OCI-LY3 (cell line): Measurements from ENCODE around the gene TMEM255B.

Experiments
- H2AFZ ChIP-seq: fragments of 200-600, 300-600 bp; shearing (Covaris generic); 2 replicates; pipeline ENCODE4 v1.6.0; 2014; ENCODE audit warnings: antibody characterized with exemption, low read depth, low read length
- H3K27ac ChIP-seq: fragments of 200-600, 300-600 bp; sonication (generic); 2 replicates; pipeline ENCODE4 v1.5.1; 2014; ENCODE audit warnings: mild to moderate bottlenecking, low read length, moderate library complexity, mixed read lengths
- H3K27me3 ChIP-seq: fragments of 200-600, 300-600 bp; sonication (generic); 2 replicates; pipeline ENCODE4 v1.6.1; 2014; ENCODE audit warnings: low read depth, low read length, mixed read lengths
- H3K36me3 ChIP-seq: fragments of 200-600, 300-600 bp; sonication (generic); replicated peaks from 2 replicates; pipeline ENCODE3; 2014; ENCODE audit warnings: low read depth, low read length, mixed read lengths
- H3K4me1 ChIP-seq: fragments of 300-600, 200-600 bp; sonication (generic); 2 replicates; pipeline ENCODE4 v1.6.1; 2014; ENCODE audit warnings: low read length, mixed read lengths
- H3K4me2 ChIP-seq: fragments of 200-600, 300-600 bp; sonication (generic); 2 replicates; pipeline ENCODE4 v1.6.1; 2014; ENCODE audit warnings: low read length, mixed read lengths
- H3K4me3 ChIP-seq: fragments of 300-600, 200-600 bp; sonication (generic); 2 replicates; pipeline ENCODE4 v1.5.1; 2014; ENCODE audit warnings: antibody characterized with exemption, mild to moderate bottlenecking, low read length, moderate library complexity
- H3K79me2 ChIP-seq: fragments of 300-600, 200-600 bp; shearing (Covaris generic); 2 replicates; pipeline ENCODE4 v1.6.1; 2014; ENCODE audit warnings: mild to moderate bottlenecking, low read length, mixed read lengths
- H3K9ac ChIP-seq: fragments of 300-600, 200-600 bp; shearing (Covaris generic); 2 replicates; pipeline ENCODE4 v1.6.0; 2014; ENCODE audit warnings: mild to moderate bottlenecking, low read length, moderate library complexity
- H3K9me3 ChIP-seq: fragments of 200-600, 300-600 bp; shearing (Covaris generic); 2 replicates; pipeline ENCODE4 v1.6.1; 2014; ENCODE audit warnings: low read length, mixed read lengths; ENCODE audit not compliant: insufficient read depth
- H4K20me1 ChIP-seq: fragments of 200-600, 300-600 bp; sonication (generic); 2 replicates; pipeline ENCODE4 v1.6.1; 2016; ENCODE audit warnings: low read length, mixed read lengths; ENCODE audit not compliant: insufficient read depth
- EZH2phosphoT487 ChIP-seq: fragments of 200-600 bp; shearing (Covaris generic); IDR thresholded peaks from 2 replicates; pipeline ENCODE4 v1.6.1; 2018; ENCODE audit warnings: antibody characterized with exemption, mixed run types, low read depth
- TF ChIP-seq, protein P1 (sequence below): fragments of 200-600, 300-600 bp; sonication (generic); IDR thresholded peaks from 2 replicates; pipeline ENCODE4 v1.5.1; 2014; ENCODE audit warnings: antibody characterized with exemption, low read length, low read depth

The TMEM255B gene

GRCh38 chr13:113732176-113732960 lies 26.7 kb upstream of the TMEM255B start:
- H4K20me1 ChIP-seq, result no peaks in the 10 kb centered on the region
- no peak overlapping the region for H2AFZ ChIP-seq
- no peak overlapping the region for H3K27ac ChIP-seq
- no peak overlapping the region for H3K4me3 ChIP-seq
- TF ChIP-seq, protein P1, sequence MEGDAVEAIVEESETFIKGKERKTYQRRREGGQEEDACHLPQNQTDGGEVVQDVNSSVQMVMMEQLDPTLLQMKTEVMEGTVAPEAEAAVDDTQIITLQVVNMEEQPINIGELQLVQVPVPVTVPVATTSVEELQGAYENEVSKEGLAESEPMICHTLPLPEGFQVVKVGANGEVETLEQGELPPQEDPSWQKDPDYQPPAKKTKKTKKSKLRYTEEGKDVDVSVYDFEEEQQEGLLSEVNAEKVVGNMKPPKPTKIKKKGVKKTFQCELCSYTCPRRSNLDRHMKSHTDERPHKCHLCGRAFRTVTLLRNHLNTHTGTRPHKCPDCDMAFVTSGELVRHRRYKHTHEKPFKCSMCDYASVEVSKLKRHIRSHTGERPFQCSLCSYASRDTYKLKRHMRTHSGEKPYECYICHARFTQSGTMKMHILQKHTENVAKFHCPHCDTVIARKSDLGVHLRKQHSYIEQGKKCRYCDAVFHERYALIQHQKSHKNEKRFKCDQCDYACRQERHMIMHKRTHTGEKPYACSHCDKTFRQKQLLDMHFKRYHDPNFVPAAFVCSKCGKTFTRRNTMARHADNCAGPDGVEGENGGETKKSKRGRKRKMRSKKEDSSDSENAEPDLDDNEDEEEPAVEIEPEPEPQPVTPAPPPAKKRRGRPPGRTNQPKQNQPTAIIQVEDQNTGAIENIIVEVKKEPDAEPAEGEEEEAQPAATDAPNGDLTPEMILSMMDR, result no peak
- no peak for TF ChIP-seq EZH2phosphoT487
- no peaks in the 10 kb centered on the region for H3K36me3 ChIP-seq
- H3K9ac ChIP-seq, result no peak overlapping the region
- no peaks in the 10 kb centered on the region for H3K79me2 ChIP-seq
- no peaks in the 10 kb centered on the region for H3K27me3 ChIP-seq
- no peaks in the 10 kb centered on the region for H3K4me1 ChIP-seq
- no peak overlapping the region for H3K4me2 ChIP-seq
- peaks cover 2% of the 10 kb centered on the region; the same call in 1 of the 2 replicates for H3K9me3 ChIP-seq

GRCh38 chr13:113732961-113733950 lies 25.8 kb upstream of the TMEM255B start:
- Histone ChIP-seq H3K4me1 (no peaks in the 10 kb centered on the region), H3K36me3 (no peaks in the 10 kb centered on the region), H3K27me3 (no peaks in the 10 kb centered on the region), H3K4me3 (no peak overlapping the region), H2AFZ (no peak overlapping the region), H3K79me2 (no peaks in the 10 kb centered on the region), H3K9ac (no peak overlapping the region), H4K20me1 (no peaks in the 10 kb centered on the region), H3K4me2 (no peak overlapping the region), H3K27ac (no peak overlapping the region), H3K9me3 (peaks cover 2% of the 10 kb centered on the region; the same call in 1 of the 2 replicates)
- TF ChIP-seq EZH2phosphoT487, result no peak
- TF ChIP-seq, protein P1, result no peak

- Histone ChIP-seq H4K20me1 (no peaks in the 10 kb centered on the region), H3K27me3 (no peaks in the 10 kb centered on the region), H3K4me2 (no peak overlapping the region), H3K4me1 (no peaks in the 10 kb centered on the region), H3K36me3 (no peaks in the 10 kb centered on the region), H2AFZ (no peak overlapping the region), H3K9me3 (peaks cover 2% of the 10 kb centered on the region; the same call in 1 of the 2 replicates), H3K4me3 (no peak overlapping the region), H3K79me2 (no peaks in the 10 kb centered on the region), H3K9ac (no peak overlapping the region), H3K27ac (no peak overlapping the region)
- no peak for TF ChIP-seq EZH2phosphoT487
- TF ChIP-seq, protein P1, result no peak
These were observed 24.8 kb upstream of the TMEM255B start for GRCh38 chr13:113734099-113734825.
